Ishikawa (cell line): ENCODE measurements around the gene TRPC4AP.

Experiments used
- CEBPB ChIP-seq: IDR thresholded peaks from 2 replicates; pipeline ENCODE4 v1.6.1; 2012
- CREB1 ChIP-seq: IDR thresholded peaks from 2 replicates; pipeline ENCODE4 v1.6.1; 2012; ENCODE audit warnings: low read depth
- EGR1 ChIP-seq: IDR thresholded peaks from 2 replicates; pipeline ENCODE4 v1.6.1; 2012
- EP300 ChIP-seq: IDR thresholded peaks from 2 replicates; pipeline ENCODE4 v1.6.1; 2012; ENCODE audit warnings: borderline replicate concordance
- FOXM1 ChIP-seq: IDR thresholded peaks from 2 replicates; pipeline ENCODE4 v1.6.1; 2012; ENCODE audit warnings: low read depth, borderline replicate concordance
- NFIC ChIP-seq: IDR thresholded peaks from 2 replicates; pipeline ENCODE4 v1.6.1; 2012
- RAD21 ChIP-seq: IDR thresholded peaks from 2 replicates; pipeline ENCODE4 v1.6.1; 2012; ENCODE audit warnings: low read depth
- REST ChIP-seq: IDR thresholded peaks from 2 replicates; pipeline ENCODE4 v1.6.1; 2012; ENCODE audit warnings: low read depth, mild to moderate bottlenecking
- TAF1 ChIP-seq: IDR thresholded peaks from 2 replicates; pipeline ENCODE4 v1.6.1; 2012; ENCODE audit warnings: low read depth, mild to moderate bottlenecking
- TCF12 ChIP-seq: IDR thresholded peaks from 2 replicates; pipeline ENCODE4 v1.6.1; 2012; ENCODE audit warnings: low read depth
- TEAD4 ChIP-seq: IDR thresholded peaks from 2 replicates; pipeline ENCODE4 v1.6.1; 2012
- USF1 ChIP-seq: IDR thresholded peaks from 2 replicates; pipeline ENCODE4 v1.6.1; 2012
- YY1 ChIP-seq: IDR thresholded peaks from 2 replicates; pipeline ENCODE4 v1.6.1; 2012; ENCODE audit warnings: low read depth
- ZBTB7A ChIP-seq: IDR thresholded peaks from 2 replicates; pipeline ENCODE4 v1.6.1; 2012; ENCODE audit warnings: low read depth
- TF ChIP-seq, protein P1 (sequence below): IDR thresholded peaks from 2 replicates; pipeline ENCODE4 v1.6.1; 2012

Gene TRPC4AP

DNA sequence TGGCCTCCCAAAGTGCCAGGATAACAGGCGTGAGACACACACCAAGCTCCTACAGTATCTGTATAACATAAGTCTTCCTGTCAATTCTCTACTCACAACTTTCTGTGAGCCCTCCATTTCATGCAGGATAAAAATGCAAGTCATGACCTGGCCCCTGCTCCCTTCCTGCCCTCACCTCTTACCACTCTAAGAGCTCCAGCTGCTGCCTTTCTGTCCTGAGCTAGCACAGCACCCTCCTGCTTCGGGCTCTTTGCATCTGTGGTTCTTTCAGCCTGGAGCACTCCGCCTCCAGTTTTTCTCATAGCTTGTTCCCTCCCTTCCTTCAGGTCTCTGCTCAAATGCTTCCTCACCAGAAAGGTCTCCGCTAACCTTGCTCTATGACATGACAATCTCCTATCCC is 23.7 kb upstream of the TRPC4AP start:
- TF ChIP-seq NFIC, result no peak
- TF ChIP-seq USF1, result no peak
- no peak for TF ChIP-seq TCF12
- TF ChIP-seq, protein P1, sequence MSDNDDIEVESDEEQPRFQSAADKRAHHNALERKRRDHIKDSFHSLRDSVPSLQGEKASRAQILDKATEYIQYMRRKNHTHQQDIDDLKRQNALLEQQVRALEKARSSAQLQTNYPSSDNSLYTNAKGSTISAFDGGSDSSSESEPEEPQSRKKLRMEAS, result no peak
- no peak for TF ChIP-seq FOXM1
- no peak for TF ChIP-seq CEBPB
- TF ChIP-seq REST, result no peak
- no peak for TF ChIP-seq EGR1

GRCh38 chr20:35115606-35116005 is 23.0 kb upstream of the TRPC4AP start:
- no peak for TF ChIP-seq TEAD4
- TF ChIP-seq ZBTB7A, result no peak
- TF ChIP-seq NFIC, result no peak
- no peak for TF ChIP-seq RAD21
- no peak for TF ChIP-seq USF1
- no peak for TF ChIP-seq YY1
- TF ChIP-seq EP300, result no peak
- TF ChIP-seq, protein P1, result no peak
- no peak for TF ChIP-seq EGR1
- TF ChIP-seq REST, result no peak
- TF ChIP-seq CREB1, result no peak
- TF ChIP-seq CEBPB, result no peak
- no peak for TF ChIP-seq TAF1
- no peak for TF ChIP-seq TCF12
- TF ChIP-seq FOXM1, result no peak

DNA sequence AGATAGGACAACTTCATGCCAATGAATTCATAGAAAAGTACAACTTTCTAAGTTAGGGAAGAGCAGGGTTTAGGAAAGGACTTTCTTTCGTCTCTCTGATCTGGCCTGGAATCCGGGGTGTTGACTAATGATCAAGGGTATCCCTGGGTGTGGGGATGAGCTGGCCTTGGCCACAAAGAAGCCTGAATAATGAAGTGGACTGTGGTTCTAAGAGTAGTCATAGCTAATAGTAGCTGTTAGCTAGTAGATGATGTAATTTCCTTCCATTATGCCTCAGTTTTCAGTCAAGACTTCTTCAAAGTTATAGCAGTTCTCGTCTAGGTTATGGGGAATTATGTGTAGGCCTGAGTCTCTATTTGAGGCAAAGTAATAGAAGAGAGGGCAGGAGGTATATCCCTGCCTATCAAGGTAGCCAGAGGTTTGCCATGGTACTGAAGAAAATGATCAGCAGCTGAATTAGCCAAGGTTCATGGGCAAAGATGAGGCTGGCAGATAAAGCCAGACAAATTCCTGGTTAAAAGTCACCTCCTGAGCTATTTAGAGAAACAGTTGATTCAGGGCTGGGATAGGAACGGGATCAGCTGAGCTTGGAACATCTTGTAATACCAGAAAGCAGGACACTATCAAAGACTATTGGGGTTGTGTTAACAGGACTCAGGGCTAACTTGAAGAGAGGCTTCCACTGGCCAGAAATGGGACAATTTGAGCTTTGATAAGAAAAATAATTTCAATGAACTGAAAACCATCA is 18.7 kb upstream of the TRPC4AP start:
- no peak for TF ChIP-seq RAD21
- no peak for TF ChIP-seq CEBPB
- no peak for TF ChIP-seq ZBTB7A
- TF ChIP-seq TEAD4, result no peak
- no peak for TF ChIP-seq FOXM1
- TF ChIP-seq, protein P1, result no peak
- no peak for TF ChIP-seq TAF1
- no peak for TF ChIP-seq REST
- no peak for TF ChIP-seq USF1
- TF ChIP-seq NFIC, result no peak
- no peak for TF ChIP-seq CREB1
- TF ChIP-seq EP300, result no peak
- TF ChIP-seq YY1, result no peak
- TF ChIP-seq TCF12, result no peak
- no peak for TF ChIP-seq EGR1

DNA sequence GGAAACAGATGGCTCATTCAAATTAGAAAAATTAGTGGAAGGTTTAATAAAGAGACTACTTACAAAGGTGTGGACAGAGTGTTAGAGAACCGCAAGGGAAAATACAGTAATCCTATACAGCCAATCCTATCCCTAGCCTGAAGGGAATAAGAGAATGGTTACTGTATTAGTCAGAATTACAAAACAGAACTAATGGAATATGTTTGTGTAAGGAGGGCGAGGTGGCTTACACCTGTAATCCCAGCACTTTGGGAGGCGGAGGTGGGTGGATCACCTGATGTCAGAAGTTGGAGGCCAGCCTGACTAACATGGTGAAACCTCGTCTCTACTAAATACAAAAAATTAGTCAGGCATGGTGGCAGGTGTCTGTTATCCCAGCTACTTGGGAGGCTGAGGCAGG is 16.3 kb upstream of the TRPC4AP start:
- TF ChIP-seq TEAD4, result no peak
- TF ChIP-seq RAD21, result no peak
- TF ChIP-seq, protein P1, result no peak
- TF ChIP-seq REST, result no peak
- TF ChIP-seq TCF12, result no peak
- TF ChIP-seq FOXM1, result no peak
- TF ChIP-seq CEBPB, result no peak
- no peak for TF ChIP-seq USF1
- TF ChIP-seq NFIC, result no peak
- TF ChIP-seq EP300, result no peak
- no peak for TF ChIP-seq EGR1
- no peak for TF ChIP-seq ZBTB7A
- TF ChIP-seq TAF1, result no peak
- TF ChIP-seq YY1, result no peak
- no peak for TF ChIP-seq CREB1
